GM10266 (cell line): ENCODE results near the gene PDZD4.
A peak's percentile ranks its signal among the peaks of the same experiment; 100 is the strongest.

Experiments used
- DNase-seq: peaks from one replicate; pipeline ENCODE4 v3.0.0; 2012; ENCODE audit errors: extremely low spot score
- TF ChIP-seq, protein P1 (sequence below): IDR thresholded peaks from 2 replicates; pipeline ENCODE4 v1.5.1; 2012; ENCODE audit warnings: mild to moderate bottlenecking, low read depth; ENCODE audit not compliant: control insufficient read depth, insufficient read depth; ENCODE audit errors: missing control alignments

The PDZD4 gene

DNA sequence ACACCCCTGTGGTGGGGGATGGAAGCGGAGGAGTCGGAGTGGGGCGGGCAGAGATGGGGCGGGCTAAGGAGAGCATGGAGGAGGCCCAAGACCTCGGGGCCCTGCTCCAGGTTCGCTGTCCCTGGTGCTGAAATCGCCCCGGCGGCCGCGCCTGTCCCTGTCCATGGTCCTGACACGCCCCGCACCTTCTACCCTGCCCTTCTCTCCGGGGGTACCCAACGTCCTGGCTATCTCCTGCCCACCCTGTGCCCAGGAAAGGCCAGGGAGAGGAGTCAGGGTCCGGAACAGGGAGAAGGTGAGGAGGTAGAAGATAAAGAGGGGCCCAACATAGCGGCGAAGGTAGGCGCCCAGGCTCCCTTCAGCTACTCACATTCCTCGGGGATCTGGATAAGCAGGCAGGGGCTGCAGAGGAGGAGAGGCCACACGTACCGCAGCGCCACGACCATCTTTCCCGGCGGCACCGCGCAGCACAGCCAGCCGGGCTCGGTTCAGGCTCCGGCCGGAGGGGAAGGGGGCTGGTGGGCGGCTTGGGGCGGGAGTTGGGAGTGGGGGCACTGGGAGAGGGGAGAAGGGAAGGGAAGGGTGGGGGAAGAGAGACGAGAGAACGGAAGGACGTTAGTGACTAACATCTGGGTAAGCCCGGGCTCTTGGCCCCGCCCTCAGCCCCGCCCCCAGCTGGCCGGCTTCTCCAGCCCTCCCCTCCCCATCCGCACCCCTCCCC is 45.2 kb upstream of the PDZD4 start:
- TF ChIP-seq, protein P1, sequence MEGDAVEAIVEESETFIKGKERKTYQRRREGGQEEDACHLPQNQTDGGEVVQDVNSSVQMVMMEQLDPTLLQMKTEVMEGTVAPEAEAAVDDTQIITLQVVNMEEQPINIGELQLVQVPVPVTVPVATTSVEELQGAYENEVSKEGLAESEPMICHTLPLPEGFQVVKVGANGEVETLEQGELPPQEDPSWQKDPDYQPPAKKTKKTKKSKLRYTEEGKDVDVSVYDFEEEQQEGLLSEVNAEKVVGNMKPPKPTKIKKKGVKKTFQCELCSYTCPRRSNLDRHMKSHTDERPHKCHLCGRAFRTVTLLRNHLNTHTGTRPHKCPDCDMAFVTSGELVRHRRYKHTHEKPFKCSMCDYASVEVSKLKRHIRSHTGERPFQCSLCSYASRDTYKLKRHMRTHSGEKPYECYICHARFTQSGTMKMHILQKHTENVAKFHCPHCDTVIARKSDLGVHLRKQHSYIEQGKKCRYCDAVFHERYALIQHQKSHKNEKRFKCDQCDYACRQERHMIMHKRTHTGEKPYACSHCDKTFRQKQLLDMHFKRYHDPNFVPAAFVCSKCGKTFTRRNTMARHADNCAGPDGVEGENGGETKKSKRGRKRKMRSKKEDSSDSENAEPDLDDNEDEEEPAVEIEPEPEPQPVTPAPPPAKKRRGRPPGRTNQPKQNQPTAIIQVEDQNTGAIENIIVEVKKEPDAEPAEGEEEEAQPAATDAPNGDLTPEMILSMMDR, result no peak
- DNase-seq, result peak; percentile 77

- no peak for DNase-seq
- TF ChIP-seq, protein P1, result no peak
Measured at GRCh38 chrX:153874366-153875125, 44.2 kb upstream of the PDZD4 start.

GRCh38 chrX:153874085-153874365 is 43.7 kb upstream of the PDZD4 start:
- DNase-seq, result no peak
- TF ChIP-seq, protein P1, result no peak

DNA sequence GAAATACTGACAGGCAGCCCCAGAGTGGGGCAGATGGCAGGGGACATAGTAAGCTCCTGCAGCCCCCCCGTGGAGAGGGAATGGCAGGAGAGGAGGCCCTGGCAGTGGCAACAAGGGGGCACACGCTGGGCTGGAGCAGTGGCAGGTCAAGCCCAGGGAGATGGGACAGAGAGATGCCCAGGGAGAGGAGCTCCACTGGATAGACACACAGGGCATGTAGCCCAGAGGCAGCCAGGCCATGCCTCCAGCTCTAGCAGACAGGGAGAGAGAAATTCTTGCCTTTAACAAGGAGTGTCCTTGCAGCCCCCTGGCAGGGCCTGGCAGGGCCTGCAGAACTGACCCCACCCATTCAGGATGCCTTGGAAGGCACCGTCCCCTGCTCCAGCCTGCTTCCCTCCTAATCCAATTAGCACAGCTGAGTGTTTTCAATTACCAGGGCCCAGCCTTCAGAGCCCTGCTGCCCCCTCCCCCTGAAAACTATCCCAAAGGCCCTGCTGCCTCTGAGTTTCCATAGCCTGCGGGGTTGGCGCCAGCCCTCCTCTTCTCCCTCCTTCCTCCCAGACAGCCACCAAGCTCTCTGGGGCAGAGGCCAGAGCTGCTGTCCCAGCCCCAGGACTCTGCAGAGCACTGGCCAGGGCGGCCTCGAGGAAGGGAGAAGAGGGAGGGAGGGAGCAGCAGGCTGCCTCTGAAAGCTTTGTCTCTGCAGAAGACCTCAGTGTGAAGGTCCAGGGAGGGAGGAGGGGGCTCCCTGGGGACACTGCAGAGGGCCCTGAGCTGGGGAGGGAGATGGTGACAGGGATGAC is 43.1 kb upstream of the PDZD4 start:
- TF ChIP-seq, protein P1, result no peak
- no peak for DNase-seq

DNA sequence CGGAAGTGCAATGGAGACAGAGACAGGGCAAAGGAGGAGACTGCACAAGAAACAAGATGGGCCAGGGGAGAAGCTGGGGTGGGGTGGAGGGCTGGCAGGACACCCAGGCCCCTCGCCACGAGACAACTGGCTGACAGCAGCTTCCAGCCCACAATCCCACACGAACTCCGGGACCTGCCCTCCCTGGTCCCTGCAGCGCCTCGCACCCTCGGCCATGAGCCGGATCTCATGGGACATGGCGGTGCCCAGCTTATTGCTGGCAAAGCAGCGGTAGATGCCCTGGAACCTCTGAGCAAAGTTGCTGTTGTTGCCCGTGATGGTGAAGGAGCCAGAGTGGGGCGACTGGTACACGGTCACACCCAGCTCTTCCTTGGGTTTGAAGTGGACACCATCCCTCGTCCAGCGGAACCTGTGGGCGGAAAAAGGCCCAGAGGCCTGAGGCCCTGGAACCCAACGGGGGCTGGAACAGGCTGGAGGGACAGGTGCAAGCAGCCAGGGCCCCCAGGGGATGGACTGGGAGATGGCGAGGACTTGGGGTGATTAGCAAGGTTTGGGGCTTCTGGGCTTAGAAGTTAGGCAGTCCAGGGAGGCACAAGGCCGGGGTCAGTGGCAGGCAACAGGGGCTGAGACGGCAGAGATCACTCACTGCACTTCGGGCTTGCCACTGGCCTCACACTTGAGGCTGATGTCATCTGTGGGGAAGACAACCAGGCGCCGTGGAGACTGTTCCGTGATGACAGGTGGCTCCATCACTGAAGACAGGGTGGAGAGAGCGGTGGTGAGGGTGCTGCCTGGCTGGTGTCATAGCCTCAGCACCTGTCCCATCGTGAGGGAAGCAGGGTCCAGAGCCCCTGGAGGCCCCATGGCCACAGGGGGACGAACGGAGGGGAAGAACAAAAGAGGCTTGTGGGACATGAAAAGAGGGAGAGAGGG is 41.9 kb upstream of the PDZD4 start:
- DNase-seq, result no peak
- TF ChIP-seq, protein P1, result no peak

- no peak for DNase-seq
- TF ChIP-seq, protein P1, result no peak
Measured at GRCh38 chrX:153871451-153871850, 41.1 kb upstream of the PDZD4 start.
